IPS DF 19.7 (cell line): ENCODE data around the gene FILIP1.
A peak's percentile ranks its signal among the peaks of the same experiment; 100 is the strongest.

ENCODE experiments used
- DNase-seq: peaks from one replicate; pipeline ENCODE4 v3.0.0-alpha.2; 2013; ENCODE audit warnings: low read depth, low spot score

FILIP1 gene

GRCh38 chr6:75268121-75268987 lies 225.2 kb downstream of the FILIP1 start:
- DNase-seq = peak; percentile 69

DNA sequence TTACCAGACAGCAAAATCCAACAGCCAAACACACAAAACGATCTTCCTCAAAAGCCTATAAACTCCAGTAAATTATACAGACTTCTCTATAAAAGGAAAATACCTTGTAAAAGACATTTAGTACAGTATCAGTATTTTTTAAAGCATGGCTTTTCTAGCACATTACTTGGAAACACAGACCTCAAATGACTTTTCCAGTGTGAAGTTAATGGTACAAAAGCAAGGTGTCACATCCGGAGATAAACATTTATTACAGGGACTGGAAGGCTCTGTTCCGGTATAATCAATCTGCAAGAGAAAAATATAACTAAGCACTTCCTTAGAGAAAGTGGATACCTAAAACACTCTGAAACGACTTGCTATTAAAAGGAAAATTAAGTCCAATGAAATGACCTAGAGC lies 226.1 kb downstream of the FILIP1 start:
- DNase-seq = no peak

DNA sequence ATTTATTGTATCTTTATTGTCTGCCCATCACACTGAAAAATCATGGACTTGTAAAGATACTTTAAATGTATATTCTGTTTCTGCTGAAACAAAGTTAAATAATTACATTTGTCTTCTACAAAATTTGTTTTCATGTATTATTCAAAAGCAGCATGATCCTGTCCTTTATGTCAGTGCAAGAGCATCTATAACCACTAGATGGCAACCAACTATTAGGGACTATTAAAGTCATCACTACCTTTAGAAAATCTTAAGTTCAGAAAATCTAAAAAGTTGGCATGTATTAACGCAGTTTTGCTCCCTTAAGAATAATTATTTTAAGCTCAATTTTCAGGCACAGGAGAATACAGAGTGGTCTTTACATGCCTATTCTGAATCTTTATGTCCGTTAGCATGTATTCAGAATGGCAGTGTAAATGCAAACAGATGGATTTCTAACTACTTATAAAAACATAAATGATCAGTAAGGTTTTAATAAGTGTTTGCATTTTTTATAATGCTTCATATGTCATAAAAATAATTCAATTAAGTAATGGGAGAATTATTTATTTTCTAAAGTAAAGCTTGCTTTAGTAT lies 226.8 kb downstream of the FILIP1 start:
- DNase-seq = no peak

- DNase-seq = no peak
Measured at GRCh38 chr6:75263401-75263750, 230.2 kb downstream of the FILIP1 start.

- DNase-seq = no peak
Measured at GRCh38 chr6:75262716-75263400, 230.7 kb downstream of the FILIP1 start.

DNA sequence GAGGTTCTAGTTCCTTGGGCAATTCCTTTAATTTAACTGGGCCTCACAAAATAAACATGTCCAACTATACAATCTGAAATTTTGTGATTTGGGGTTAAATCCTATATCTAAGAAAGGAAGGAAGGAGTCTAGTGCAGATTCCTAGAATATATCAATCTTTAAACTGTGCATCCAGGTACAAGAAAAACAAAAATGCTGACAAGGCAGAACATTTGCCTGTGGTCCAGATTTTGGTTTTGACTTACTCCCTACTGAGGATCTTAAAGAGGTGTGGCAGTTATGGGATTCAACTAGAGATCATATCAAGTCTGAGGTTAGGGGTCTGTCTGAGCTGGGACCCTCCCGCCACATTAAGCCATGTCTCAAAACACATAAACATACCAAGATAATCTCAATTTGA lies 232.3 kb downstream of the FILIP1 start:
- no peak for DNase-seq

GRCh38 chr6:75257343-75258087 lies 236.1 kb downstream of the FILIP1 start:
- DNase-seq = no peak

GRCh38 chr6:75250552-75250951 lies 243.0 kb downstream of the FILIP1 start:
- no peak for DNase-seq

DNA sequence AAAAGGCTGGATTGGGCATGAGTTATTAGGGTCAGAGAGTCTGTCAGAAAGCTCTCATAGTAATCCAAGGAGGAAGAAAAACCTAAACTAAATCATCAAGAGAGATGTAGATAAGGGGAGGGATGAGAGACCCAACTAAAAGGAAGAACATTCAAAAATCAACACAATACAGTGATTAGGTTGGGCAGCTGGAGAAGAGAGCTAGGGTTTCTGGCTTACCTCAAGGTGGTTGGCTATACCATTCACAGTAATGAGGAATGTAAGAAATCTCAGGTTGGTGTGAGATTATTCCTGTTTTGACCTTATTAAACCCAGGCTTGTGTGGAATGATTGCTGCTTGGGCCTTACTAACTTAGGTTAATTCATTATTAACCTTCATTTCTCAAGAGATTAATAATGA lies 243.8 kb downstream of the FILIP1 start:
- DNase-seq = no peak

- no peak for DNase-seq
Measured at GRCh38 chr6:75246386-75246785, 247.2 kb downstream of the FILIP1 start.

- DNase-seq = no peak
Measured at GRCh38 chr6:75244063-75244584, 249.5 kb downstream of the FILIP1 start.

- peak; percentile 99 for DNase-seq
Measured at GRCh38 chr6:75243333-75244062, 250.1 kb downstream of the FILIP1 start, which contains the start of gene COX7A2. Gene COX7A2 (minus strand): TSS chr6:75243801. CDS start chr6:75243734, 67 bp downstream.
